GM21786 (cell line): ENCODE data around the gene ZBTB46.
"Not testable (repeated sequence)": the region's sequence is repeated elsewhere in the genome, so short reads cannot be mapped to it uniquely, and the experiment has no call there.

Experiments used
- ATAC-seq: cut with Tn5 transposase; IDR thresholded peaks from one replicate; pipeline ENCODE4 v1.9.1; 2021; ENCODE audit not compliant: unreplicated experiment

ZBTB46 gene

DNA sequence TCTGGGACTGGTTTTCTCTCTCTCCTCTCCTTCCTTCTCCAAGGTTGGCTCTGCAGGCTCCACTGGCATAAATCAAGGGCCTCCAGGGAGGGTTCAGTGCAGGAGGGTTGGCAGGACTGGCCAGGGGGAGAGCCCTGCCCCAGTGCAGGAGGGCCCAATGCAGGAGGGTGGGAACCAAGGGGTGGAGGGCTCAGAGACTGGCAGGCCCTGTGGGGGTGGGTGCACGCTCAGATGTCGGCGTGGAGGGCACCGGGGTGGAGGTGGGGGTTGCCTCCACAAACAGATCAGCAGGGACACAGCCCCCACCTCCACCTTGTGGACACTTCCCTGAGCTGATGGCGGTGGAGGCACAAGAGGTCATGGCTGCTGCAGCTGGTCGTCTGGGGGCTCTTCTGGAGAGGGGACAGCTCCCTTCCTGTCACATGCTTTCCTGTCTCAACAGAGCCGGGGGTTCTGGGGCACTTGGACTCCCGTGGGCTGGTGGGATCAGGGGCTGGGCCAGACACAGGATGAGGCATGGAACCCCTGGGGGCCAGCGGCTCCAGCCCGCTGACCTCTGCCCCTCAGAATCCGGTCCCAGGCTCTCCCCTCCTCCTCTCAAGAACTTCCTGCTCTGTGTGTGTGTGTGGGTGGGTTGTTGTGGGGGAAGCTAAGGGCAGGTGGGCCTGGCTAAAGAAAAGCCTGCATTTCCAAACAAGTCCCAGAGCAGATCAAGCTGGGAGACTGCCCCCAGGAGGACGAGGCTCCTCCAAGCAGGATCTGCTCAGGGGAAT is 27.5 kb upstream of the ZBTB46 start:
- no peak for ATAC-seq

DNA sequence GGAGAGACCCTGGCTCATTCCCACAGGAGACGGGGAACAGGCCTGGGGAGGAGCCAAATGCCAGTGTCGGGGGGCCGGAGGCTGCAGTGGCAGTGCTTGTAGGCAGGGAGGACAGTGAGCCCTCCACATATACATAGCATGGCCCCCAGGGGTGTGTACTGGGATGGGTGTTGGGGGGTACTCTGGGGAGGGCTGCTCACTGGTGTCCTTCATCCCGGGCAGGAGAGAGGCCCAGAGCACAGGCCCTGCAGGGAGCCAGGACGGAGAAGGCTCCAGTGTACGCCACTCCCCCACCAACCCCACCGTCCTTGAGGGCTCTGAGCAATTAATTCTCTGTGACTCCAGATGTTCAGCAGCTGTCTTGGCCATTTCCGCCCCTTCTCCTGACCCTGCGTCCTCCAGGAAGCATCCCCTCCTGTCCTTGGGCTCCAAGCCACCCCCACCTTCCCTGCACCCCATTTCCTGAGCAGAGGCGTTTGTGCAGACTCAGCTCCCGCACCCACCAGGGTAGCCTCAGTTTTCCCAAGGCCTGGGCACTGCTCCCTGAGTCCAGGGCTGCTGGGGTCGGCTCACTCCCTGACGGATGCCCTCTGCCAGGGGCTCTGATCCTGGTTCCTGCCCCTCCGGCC is 26.8 kb upstream of the ZBTB46 start:
- ATAC-seq = no peak

DNA sequence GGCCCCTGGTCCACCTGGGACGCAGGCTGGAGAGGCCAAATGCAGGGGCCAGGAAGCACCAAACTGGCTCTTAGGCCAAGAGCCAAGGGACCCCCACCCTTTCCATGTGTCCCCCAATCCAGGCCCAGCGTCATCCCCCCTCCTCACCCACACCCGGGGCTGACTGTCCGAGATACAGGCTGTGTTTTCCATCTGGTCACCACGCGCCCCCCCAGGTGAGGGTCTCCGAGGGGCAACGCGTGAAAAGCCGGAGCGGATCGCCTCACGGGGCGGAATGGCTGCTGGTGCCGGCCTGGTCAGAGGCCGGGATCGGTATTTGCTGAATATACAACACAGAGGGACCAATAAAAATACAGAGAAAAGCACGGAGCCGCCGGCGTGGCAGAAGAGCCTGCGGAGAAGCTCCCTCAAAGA is 25.0 kb upstream of the ZBTB46 start:
- ATAC-seq = no peak

DNA sequence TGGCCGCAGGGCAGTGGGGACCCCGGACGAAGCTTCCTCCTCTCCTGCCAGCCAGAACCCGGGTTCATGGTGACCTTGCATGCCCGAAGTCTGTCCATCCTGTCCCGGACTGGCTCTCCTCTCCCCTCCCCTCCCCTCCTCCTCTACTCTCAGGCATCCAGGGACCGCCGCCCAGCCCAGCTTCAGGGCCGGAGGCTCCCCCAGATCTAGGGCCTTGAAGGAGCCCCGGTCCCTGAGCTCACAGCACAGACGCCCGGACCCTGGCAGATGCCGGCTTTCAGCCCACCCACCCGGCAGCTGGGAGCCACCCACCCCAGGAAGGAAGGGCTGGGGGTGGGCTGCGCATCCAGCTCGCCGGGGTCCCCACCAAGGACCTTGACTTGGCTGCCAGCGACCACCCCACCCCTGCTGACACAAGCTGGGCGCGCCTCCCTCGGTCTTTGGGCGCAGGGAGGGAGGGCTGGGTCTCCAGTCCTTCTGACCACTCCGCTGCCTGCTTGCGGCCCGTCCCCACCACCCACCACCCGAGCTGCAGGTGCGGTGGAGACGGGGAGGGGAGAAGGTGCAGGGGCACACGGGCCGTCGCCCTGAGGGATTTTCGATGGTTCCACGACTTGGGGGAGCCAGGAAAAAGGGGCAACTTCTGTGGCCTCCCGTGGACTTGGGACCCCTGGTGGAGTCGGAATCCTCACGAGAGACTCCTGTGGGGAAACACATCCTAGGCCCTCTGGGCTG is 24.5 kb upstream of the ZBTB46 start:
- ATAC-seq = no peak

DNA sequence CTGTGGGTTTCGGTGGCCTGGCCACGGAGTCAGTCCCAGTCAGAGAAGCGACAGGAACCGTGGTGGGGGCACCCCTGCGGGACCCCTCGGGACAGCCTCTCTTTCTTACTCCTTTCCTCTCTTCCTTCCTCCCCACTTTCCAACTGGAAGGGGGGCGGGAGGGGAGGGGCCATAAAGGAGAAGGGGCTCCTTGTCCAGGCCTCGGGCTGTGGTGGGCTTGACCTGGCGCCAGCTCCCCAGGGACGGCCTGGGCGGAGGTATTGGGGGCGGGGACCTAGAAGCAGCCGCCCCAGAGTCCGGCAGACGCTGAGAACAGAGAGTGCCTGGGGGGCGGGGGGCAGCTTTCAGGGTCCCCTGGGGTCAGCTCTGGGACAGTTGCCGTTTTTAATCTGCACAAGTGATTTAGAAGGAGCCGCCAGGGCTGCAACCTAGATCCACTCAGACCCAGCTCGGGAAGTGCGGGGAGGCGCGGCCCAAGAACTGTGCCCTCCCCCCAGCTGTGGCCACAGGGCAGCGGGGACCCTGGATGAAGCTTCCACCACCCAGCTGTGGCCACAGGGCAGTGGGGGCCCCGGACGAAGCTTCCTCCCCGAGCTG is 23.8 kb upstream of the ZBTB46 start:
- ATAC-seq = no peak

DNA sequence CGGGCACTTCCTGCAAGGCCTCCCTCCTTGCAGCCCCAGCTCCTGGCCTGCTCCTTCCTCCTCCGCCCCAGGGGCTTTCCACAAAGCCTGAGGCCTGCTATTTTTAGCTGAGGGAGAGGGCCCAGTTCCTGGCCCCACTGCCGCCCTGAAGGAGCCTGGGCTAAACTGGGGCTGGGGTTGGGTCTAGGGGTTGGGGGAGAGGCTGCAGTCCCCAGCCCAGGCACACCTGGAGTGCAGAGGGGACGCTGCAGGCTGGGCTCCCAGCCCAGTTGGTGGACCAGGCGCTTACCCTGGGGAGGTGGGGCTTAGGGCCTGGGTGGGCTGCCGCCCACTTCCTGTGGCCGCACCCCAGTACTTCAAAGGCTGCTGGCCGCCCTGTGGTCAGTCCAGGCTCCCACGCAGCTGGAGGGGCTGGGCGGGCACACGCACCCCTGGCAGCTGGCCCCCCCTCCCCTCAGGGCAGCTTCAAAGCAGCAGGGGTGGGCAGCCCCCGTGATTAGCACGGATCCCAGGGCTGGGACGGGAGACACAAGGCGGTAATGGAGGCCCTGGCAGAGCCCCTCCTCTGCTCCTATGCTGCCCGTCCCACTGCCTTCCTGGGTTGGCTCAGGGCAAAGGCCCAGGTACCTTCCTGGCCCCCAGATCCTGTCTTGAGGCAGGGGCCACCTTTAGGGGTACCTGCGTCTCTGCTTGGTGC is 23.2 kb upstream of the ZBTB46 start:
- no peak for ATAC-seq

DNA sequence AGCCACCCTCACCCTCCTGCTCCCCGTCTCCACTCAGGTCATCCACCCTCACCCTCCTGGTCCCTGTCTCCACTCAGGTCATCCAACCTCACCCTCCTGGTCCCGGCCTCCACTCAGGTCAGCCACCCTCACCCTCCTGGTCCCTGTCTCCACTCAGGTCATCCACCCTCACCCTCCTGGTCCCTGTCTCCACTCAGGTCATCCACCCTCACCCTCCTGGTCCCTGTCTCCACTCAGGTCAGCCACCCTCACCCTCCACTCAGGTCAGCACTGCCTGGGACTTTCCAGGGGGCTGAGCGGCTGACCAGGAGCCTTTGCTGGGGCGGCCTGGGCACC is 22.6 kb upstream of the ZBTB46 start:
- ATAC-seq = not testable (repeated sequence)

DNA sequence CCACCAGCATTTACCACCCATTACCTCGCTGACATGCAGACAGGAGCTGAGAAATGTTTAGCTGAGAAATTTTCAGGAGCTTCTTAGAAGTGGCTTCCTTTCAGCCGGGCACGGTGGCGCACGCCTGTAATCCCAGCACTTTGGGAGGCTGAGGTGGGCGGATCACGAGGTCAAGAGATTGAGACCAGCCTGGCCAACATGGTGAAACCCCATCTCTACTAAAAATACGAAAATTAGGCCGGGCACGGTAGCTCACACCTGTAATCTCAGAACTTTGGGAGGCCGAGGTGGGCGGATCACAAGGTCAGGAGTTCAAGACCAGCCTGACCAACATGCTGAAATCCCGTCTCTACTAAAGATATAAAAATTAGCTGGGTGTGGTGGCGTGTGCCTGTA is 20.5 kb upstream of the ZBTB46 start:
- ATAC-seq = peak; percentile 7

DNA sequence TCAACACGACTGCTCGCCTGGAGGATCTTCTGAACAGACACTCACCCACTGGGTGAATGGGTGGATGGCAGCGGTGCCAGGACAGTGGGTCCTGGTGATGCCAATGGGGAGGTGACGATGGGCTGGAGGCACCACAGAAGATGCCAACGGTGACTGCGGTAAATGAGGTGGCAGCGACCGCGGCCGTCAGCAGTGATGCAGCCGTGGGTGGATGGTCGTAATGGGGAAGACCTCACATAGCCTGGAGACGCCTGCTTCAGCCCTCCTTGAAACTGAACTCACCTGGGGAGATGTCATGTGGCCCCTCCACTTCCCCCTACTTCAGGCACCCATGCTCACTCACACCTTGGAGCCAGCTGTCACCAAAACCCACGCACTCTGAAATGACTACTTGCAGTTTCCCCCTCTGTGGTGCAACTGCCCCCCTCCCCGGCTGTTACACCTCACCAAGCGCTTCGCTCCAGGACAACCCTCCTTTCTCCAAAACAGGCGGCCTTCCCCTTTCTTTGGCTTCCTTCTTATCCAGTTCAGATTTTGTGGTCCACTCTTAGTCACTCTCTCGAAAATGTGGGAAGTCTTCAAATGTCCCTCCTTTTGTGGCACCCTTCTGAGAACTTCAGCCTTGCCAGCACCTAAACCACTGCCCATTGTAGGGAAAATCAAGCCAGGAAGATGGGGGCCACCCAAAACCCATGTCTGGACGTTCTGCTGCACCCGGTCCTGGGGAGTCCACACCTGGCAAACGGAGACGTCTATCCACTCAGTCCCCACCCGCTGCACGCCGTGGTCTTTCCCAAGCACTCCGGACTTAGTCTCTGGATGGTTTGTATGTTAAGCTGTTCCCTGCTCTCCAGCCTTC is 19.9 kb upstream of the ZBTB46 start:
- peak; percentile 76 for ATAC-seq

DNA sequence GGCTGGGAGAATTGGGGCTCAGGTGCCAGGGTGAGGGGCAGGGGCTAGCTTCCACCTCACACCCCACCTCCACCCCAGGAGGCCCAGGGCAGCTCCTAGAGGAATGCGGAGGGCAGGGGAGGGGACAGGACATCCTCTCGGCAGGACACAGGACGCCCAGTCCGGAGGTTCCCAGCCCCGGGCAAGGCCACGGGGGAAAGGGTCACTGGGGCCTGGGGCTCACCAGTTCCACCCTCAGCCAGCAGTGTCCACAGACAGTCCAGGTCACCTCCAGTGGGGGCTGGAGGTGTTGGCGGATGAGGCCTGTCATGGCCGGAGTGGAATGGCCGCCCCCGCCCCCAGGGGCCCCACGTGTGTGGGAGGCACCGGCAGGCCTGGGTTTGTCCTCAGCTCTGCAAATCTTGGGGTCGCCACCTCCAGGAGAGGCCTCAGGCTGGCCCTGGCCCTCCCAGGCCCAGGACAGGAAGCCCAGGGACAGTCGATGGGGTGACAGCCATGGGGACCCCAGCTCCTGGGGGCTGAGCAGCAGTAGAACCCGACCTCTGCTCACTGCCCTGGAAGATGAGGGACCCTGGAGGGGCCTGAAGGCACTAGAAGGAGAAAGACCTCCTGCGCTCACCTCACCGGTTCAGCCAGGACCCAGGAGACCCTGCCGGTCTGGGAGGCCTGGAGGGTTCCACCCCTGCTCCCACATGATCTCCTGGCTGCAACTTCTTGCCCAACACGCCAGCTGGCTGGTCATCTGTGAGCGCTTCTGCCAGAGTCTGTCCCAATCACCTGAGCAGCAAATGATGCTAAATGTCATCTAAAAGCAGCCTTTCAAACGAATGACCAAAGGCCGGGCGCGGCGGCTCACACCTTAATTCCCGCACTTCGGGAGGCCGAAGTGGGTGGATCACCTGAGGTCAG is 17.2 kb upstream of the ZBTB46 start:
- no peak for ATAC-seq

DNA sequence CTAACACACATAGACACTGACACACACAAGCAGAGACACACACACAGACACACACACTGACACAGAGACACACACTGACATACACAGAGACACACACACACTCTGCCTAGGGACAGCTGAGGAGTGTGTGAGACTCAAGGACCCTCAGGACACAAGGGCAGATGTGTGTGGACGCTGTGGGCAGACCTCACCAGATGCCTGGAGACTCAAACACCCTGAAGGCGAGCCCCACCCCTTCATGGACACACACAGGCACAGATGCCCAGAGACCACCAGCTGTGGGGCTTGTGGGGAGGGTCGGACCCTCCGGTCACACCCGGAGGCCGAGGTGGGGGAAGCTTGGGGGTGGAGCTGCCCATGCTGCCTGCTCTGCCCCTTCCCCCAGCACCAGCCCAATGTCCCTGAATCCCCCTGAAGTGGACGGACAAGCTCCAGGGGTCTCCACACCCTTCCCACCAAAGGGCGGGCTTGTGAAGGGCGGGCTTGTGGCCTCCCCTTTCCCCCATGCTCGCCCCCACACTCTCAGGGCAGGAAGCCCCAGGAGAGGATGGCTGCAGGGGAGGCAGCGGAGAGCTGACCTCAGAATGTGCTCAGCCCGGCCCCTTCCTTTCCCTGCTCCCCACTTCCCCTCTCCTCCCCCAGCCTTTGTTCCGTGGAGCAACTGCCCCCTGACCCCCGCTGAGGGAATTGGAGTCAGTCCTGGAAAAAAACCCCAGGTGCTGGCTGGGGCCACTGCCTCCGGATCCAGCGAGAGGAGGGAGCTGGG is 16.4 kb upstream of the ZBTB46 start:
- no peak for ATAC-seq

DNA sequence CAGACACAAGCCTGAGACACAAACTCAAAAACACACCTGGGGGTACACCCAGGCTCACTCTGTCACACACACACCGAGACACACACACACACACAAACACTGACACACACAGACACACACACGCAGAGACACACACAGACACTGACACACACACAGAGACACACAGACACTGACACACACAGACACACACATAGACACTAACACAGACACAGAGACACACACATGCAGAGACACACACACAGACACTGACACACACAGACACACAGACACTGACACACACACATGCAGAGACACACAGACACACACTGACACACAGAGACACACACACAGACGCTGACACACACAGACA is 15.8 kb upstream of the ZBTB46 start:
- no peak for ATAC-seq

DNA sequence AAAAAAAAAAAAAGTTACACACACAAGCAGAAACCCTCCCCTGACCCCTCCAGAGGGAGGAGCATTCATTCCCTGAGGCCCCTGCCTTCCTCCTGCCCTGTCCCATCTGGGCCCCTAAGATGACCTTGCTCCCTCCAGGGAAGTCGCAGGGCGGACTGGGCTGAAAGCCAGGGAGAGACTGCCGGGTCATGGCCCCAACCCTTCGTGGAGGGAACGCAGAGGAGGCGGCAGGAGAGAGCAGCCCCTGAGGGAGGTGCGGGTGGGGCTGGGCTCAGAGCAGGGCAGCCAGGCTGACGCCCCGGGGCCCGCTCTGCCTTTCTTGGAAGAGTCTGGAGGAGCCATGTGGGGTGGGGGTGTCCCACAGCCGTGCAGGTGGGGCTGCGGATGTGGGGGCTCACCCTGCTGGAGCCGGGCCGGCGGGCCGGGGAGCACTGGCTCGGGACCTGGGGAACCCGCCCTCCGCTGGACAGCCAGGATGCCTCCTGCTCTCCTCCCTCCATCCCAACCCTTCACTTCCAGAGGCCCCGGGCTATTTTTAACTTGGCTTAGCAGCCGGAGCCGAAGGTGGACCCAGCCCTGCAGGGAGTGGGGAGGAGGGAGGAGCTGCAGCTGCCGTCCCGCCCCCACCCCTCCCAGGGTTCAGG is 15.2 kb upstream of the ZBTB46 start:
- ATAC-seq = no peak

DNA sequence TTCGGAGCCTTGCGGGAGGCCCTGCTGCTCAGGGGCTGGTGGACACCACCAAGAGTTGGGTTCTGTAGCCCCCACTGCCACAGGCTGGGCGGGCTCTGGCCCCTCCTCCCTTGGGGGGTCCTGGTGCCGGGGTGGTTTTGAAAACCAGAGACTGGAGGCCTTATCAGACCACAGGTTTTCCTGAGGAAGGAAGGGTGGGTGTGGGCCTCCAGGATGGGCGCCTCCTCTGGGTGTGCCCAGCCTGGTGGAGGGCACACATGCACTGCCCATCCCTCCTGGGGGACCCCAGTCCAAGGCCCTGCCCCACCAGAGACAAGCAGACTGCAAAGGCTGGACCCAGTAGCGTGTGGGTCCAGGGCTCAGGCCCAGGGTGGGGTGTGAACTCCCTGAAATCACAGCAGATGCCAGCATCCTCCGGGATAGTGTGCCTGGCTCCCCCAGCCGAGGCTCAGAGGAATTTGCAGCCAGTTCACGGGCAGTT is 13.5 kb upstream of the ZBTB46 start:
- no peak for ATAC-seq

DNA sequence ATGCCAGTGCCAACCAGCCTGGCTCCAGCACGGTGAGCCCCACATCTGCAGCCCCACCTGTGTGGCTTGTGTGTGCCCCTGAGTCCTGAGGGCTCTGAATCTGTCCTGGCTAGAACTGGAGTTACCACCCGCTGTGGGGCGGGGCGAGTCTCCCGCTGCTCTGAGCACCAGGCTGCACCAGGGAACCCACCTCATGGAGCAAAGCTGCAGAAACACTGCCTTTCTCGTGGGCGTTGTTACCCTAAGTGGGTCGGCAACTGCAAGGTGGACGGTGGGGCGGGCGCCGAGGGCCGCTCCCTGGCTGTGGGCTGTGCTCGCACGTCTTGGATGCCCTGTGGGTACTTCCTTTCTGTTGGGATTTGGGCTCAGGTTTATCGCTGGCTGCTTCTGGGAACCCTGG is 12.7 kb upstream of the ZBTB46 start:
- no peak for ATAC-seq

DNA sequence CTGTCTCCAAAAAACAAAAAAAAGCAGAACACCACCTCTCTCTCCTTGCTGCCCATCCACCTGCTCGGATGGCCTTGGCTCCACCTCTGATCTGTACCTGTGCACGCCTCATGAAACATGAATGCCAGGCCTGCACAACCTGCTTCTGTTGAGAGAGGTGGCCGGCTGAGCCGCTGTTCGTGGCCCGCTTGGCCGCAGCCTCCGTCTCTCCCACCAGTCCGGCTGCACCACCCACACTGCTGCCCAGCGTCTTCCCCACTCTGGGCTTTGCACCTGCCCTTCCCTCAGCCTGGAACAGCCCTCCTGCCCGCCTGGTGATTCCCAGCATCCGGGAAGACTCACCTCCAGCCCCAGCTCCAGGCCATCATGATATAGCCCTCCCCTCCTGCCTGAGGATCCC is 12.2 kb upstream of the ZBTB46 start:
- no peak for ATAC-seq

DNA sequence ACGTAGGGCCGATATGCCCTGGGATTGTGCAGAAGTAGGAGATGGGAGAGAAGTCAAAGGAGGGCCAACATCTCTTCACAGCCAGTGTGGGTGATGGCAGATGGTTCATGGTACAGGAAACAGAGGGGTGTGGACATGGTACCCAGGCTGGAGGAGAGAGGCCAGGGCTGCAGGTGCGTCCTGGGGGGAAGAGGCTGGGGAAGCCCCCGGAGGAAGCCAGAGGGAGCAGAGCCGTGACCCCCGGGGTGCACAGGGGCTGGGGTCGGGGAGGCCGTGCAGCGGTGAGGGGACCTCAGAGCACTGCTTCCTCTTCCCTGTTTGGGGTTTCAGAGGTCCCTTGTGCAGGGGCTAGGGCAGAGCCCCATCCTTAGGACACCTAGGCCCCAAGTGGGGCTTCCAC is 11.2 kb upstream of the ZBTB46 start:
- no peak for ATAC-seq

DNA sequence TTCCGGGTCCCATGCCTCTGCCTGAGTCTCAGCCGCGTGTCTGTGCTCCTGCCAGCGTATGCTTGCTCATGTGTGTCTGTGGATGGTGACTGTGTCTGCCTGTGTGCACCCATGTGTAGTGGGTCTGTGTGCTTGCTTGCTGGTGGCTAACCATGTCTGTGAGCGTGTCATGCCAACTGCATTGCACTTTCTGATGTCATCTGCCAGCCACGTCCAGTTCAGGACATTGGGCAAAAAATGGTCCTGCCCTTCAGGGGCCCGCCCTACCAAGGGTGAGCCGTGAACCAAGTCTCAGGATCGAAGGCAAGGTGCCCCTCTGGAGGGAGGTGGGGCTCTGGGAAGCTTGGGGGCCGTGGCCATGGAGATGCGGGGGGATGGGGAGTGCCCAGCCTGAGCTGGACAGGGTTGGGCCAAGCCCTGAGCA is 9.4 kb upstream of the ZBTB46 start:
- ATAC-seq = no peak
